ENCODE data around the gene THAP7.

The THAP7 gene

DNA sequence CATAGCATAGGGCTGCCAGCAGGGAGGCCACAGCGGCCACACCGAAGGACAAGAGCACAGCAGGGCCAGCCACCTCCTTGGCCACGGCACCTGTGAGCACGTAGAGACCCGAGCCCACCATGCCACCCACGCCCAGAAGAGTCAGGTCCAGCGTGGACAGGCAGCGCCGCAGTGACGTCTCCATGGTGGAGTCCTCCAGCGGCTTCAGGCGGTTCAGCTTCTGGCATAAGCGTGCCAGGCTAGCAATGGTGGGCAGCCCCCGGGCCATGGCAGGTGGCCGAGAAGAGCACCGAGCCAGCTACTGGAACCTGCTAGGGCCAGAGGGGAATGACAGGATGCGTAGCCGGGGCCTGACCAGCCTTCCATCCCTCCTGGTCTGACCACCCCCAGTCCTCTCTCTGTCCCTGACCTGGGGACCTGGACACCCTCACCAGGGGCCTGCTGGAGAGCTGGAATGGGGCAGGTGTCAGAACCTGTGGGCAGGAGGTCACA is 29.7 kb upstream of the THAP7 start:
- DNase-seq, result no peak
- TF ChIP-seq, protein P1, sequence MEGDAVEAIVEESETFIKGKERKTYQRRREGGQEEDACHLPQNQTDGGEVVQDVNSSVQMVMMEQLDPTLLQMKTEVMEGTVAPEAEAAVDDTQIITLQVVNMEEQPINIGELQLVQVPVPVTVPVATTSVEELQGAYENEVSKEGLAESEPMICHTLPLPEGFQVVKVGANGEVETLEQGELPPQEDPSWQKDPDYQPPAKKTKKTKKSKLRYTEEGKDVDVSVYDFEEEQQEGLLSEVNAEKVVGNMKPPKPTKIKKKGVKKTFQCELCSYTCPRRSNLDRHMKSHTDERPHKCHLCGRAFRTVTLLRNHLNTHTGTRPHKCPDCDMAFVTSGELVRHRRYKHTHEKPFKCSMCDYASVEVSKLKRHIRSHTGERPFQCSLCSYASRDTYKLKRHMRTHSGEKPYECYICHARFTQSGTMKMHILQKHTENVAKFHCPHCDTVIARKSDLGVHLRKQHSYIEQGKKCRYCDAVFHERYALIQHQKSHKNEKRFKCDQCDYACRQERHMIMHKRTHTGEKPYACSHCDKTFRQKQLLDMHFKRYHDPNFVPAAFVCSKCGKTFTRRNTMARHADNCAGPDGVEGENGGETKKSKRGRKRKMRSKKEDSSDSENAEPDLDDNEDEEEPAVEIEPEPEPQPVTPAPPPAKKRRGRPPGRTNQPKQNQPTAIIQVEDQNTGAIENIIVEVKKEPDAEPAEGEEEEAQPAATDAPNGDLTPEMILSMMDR (IDR thresholded peaks at IDR 0.05), result no peak
- peaks cover 32% of the 10 kb centered on the region for H3K4me1 Mint-ChIP-seq
- H3K27me3 Mint-ChIP-seq (ENCODE audit: low read depth, poor library complexity), result peaks cover 67% of the 10 kb centered on the region
- no peak overlapping the region for H3K4me3 Mint-ChIP-seq
- H3K9me3 Mint-ChIP-seq, result peaks cover 14% of the 10 kb centered on the region
- no peaks in the 10 kb centered on the region for H3K36me3 Mint-ChIP-seq (ENCODE audit: low read depth)
- H3K27ac Mint-ChIP-seq, result no peak overlapping the region

GRCh38 chr22:21030621-21031544 is 29.0 kb upstream of the THAP7 start:
- peak overlapping the region; percentile 58 for H3K4me3 Mint-ChIP-seq
- H3K4me1 Mint-ChIP-seq, result peaks cover 32% of the 10 kb centered on the region
- H3K27ac Mint-ChIP-seq, result no peak overlapping the region
- H3K36me3 Mint-ChIP-seq (ENCODE audit: low read depth), result no peaks in the 10 kb centered on the region
- TF ChIP-seq, protein P1 (IDR thresholded peaks at IDR 0.05), result no peak
- peaks cover 66% of the 10 kb centered on the region for H3K27me3 Mint-ChIP-seq (ENCODE audit: low read depth, poor library complexity)
- peaks cover 14% of the 10 kb centered on the region for H3K9me3 Mint-ChIP-seq
- no peak for DNase-seq

DNA sequence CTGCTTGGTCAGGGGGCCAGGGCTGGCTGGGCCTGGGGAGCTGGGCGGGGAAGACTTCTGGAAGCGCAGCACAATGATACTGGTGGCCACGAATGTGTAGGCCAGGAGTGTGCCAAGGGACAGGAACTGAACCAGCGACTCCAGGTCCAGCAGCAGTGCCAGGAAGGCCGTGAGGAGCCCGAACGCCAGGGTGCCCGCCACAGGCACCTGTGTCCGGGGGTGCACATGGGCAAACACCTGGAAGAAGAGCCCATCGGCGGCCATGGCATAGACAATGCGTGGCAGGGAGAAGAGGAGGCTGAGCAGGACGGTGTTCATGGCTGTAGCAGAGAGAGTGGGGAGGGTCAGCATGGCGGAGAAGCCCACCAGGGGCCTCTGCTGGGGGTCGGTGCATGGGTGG is 28.1 kb upstream of the THAP7 start:
- peak overlapping the region; percentile 11 for H3K4me3 Mint-ChIP-seq
- H3K27me3 Mint-ChIP-seq (ENCODE audit: low read depth, poor library complexity), result peaks cover 57% of the 10 kb centered on the region
- DNase-seq, result no peak
- no peak overlapping the region for H3K27ac Mint-ChIP-seq
- TF ChIP-seq, protein P1 (IDR thresholded peaks at IDR 0.05), result no peak
- H3K36me3 Mint-ChIP-seq (ENCODE audit: low read depth), result no peaks in the 10 kb centered on the region
- H3K9me3 Mint-ChIP-seq, result peaks cover 14% of the 10 kb centered on the region
- peaks cover 37% of the 10 kb centered on the region for H3K4me1 Mint-ChIP-seq

GRCh38 chr22:21029486-21030025 is 27.6 kb upstream of the THAP7 start:
- H3K36me3 Mint-ChIP-seq (ENCODE audit: low read depth), result no peaks in the 10 kb centered on the region
- H3K27ac Mint-ChIP-seq, result peak overlapping the region; percentile 21
- peaks cover 53% of the 10 kb centered on the region for H3K27me3 Mint-ChIP-seq (ENCODE audit: low read depth, poor library complexity)
- DNase-seq, result no peak
- TF ChIP-seq, protein P1 (IDR thresholded peaks at IDR 0.05), result no peak
- H3K9me3 Mint-ChIP-seq, result peaks cover 14% of the 10 kb centered on the region
- peak overlapping the region; percentile 56 for H3K4me3 Mint-ChIP-seq
- peaks cover 37% of the 10 kb centered on the region for H3K4me1 Mint-ChIP-seq

DNA sequence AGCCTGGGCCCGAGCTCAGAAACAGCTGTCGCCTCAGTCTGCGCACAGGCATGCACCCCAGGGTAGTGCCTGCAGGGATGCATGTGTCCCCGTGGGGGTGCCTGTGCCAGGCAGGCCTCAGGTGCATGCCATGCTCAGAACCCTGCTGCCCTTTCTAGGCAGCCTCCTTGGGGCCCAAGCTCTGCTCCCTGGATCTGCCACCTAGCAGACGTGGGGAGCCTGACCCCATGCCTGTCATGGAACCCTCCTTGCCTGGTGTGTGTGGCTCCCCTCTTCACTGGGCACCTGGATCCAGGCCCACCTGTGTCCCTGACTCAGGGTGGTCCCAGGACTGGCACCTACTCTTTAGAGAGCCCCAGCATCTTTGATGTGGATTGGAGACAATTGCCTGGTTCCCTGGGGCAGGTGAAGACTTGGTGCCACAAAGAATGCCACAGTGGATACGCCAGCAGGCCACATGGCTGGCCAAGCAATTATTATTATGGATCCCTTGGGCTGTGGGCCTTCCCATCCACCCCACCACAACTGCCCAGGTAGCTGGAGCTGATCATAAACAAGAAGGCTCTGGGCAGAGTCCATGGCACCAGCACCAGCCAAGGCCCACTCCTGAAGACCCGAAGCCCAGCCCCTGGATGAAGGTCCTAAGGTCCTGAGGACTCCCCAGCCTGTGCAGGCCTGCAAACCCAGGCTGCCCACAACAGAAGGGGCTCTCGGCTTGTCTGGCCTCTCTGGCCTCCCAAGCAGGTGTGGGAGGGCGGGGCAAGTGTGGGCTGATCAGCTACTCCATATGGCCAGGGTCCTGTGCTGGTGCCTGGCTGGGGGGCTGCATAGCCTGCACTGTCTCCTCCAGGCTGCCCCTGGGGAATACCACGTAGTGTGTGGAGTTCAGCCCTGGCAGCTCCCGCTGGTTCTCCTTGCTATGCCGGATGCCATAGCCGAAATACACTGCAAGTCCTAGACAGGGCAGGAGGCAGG is 26.6 kb upstream of the THAP7 start:
- Mint-ChIP-seq H3K9me3 (peaks cover 14% of the 10 kb centered on the region), H3K4me3 (peak overlapping the region; percentile 56), H3K27me3 (ENCODE audit: low read depth, poor library complexity) (peaks cover 43% of the 10 kb centered on the region), H3K36me3 (ENCODE audit: low read depth) (no peaks in the 10 kb centered on the region), H3K27ac (no peak overlapping the region), H3K4me1 (peaks cover 37% of the 10 kb centered on the region)
- no peak for DNase-seq
- TF ChIP-seq, protein P1 (IDR thresholded peaks at IDR 0.05), result no peak
